SK-N-MC (cell line): ENCODE results near the gene GRK6.

Experiments
- DNase-seq: peaks from one replicate; pipeline ENCODE4 v3.0.0-alpha.2; 2011; ENCODE audit warnings: low read depth, low spot score
- H3K27ac ChIP-seq: fragments of 200-600 bp; sonication (generic); 2 replicates; pipeline ENCODE4 v1.5.1; 2016; ENCODE audit warnings: mixed run types
- H3K36me3 ChIP-seq: fragments of 200-600 bp; sonication (generic); 2 replicates; pipeline ENCODE4 v1.6.1; 2017; ENCODE audit warnings: antibody characterized with exemption, low read length, mixed read lengths; ENCODE audit not compliant: insufficient read depth
- H3K4me3 ChIP-seq: fragments of 200-600 bp; sonication (generic); 2 replicates; pipeline ENCODE4 v1.5.1; 2016
- H3K9ac ChIP-seq: fragments of 200-600 bp; sonication (generic); 2 replicates; pipeline ENCODE4 v1.8.0; 2017; ENCODE audit warnings: mixed run types, mixed read lengths; ENCODE audit not compliant: insufficient read length
- H3K9me3 ChIP-seq: fragments of 200-600 bp; sonication (generic); 2 replicates; pipeline ENCODE4 v1.6.1; 2017; ENCODE audit warnings: low read depth, mild to moderate bottlenecking, antibody characterized with exemption, low read length, moderate library complexity, mixed read lengths
- EZH2 ChIP-seq: fragments of 200-600 bp; sonication (generic); IDR thresholded peaks from one replicate; pipeline ENCODE4 v1.6.1; 2017; ENCODE audit warnings: antibody characterized with exemption
- FOXP2 ChIP-seq: optimal IDR thresholded peaks from 2 replicates; pipeline ENCODE3; 2011; ENCODE audit warnings: mild to moderate bottlenecking, moderate library complexity; ENCODE audit not compliant: insufficient read depth; ENCODE audit errors: extremely low read length, control extremely low read depth
- POLR2AphosphoS5 ChIP-seq: IDR thresholded peaks from 2 replicates; pipeline ENCODE4 v1.6.1; 2012; ENCODE audit warnings: mild to moderate bottlenecking, low read depth, low read length, borderline replicate concordance

Gene GRK6

DNA sequence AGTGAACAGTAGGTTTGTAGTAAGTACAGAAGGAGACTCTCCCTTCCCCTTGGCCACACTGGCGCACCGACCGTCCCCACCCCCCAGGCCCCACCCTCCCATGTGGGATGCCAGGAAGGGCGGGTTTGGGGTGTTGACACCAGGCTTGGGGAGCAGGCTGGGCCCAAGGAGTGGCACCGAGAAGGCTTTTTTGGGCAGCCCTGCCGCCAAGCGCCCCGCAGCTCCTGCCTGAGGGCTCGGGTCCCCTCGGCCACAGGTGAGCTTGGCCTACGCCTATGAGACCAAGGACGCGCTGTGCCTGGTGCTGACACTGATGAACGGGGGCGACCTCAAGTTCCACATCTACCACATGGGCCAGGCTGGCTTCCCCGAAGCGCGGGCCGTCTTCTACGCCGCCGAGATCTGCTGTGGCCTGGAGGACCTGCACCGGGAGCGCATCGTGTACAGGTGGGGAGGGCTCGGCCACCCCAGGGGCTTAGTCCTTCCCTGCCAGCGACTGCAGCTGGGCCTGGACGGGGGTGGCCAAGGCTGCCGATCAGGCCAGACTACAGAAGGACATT is 7.3 kb downstream of the GRK6 start:
- H3K9ac ChIP-seq, result no peak overlapping the region
- H3K9me3 ChIP-seq, result no peaks in the 10 kb centered on the region
- no peak for DNase-seq
- TF ChIP-seq FOXP2, result no peak
- TF ChIP-seq POLR2AphosphoS5, result no peak
- TF ChIP-seq EZH2, result no peak
- no peak overlapping the region for H3K27ac ChIP-seq
- H3K36me3 ChIP-seq, result peaks cover 6% of the 10 kb centered on the region; the same call in 1 of the 2 replicates
- H3K4me3 ChIP-seq, result no peak overlapping the region

DNA sequence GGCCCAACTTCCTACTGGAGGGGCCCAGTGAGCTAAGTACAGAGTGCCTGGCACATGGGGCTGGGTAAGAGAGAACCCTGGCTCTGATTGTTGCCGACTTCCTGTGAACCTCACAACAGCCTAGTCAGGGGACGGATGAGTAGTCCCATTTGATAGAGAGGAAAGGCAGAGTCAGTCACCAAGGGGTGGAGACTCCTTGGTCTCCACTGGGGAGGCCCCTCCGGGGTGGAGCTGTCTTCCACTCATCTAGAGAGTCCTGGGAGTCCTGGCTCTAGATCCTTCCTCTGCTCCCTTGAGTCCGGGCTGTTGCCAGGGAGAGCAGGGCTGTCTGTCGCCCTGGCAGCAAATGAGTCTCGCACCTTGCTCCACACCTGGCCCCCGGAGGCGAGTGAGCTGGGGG is 8.0 kb downstream of the GRK6 start:
- DNase-seq, result no peak
- Histone ChIP-seq H3K36me3 (peaks cover 6% of the 10 kb centered on the region; the same call in 1 of the 2 replicates), H3K9me3 (no peaks in the 10 kb centered on the region), H3K27ac (no peak overlapping the region), H3K9ac (no peak overlapping the region), H3K4me3 (no peak overlapping the region)
- TF ChIP-seq FOXP2 (no peak), EZH2 (no peak), POLR2AphosphoS5 (no peak)

DNA sequence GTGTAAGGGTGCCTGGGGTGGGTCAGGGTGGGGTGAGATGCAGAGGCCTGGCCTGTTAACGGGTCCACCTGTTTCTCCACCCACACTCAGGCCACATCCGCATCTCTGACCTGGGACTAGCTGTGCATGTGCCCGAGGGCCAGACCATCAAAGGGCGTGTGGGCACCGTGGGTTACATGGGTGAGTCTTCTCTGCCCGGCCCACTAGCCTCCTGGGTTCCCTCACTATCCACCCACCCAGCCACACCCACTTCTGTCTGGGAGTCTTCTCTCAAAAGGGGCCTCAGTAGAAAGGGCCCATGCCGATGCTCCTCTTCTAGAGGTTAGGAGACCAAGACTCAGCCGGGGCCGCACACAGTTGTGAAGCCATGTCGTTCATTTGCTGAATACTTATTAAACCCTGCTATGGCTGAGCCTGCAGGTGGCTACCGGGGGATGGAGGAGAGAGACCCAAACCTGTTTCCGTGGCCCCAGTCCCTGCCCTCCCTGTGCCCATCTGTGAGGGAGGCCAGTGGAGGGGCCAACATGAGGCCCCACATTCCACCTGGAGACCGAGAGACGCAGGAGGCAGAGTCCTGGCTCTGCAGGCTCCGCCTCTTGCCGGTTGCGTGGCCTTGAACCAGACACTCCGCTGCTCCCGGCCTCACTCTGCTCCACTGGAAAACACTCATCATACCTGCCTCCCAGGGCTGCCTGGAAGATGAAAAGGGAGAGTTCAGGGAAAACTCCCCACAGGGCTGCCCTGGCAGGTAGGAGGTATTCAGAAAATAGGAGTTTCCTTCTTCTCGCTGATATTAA is 8.7 kb downstream of the GRK6 start:
- TF ChIP-seq POLR2AphosphoS5 (no peak), EZH2 (no peak), FOXP2 (no peak)
- Histone ChIP-seq H3K9ac (no peak overlapping the region), H3K9me3 (no peaks in the 10 kb centered on the region), H3K4me3 (no peak overlapping the region), H3K27ac (no peak overlapping the region), H3K36me3 (peaks cover 6% of the 10 kb centered on the region; the same call in 1 of the 2 replicates)
- DNase-seq, result no peak

DNA sequence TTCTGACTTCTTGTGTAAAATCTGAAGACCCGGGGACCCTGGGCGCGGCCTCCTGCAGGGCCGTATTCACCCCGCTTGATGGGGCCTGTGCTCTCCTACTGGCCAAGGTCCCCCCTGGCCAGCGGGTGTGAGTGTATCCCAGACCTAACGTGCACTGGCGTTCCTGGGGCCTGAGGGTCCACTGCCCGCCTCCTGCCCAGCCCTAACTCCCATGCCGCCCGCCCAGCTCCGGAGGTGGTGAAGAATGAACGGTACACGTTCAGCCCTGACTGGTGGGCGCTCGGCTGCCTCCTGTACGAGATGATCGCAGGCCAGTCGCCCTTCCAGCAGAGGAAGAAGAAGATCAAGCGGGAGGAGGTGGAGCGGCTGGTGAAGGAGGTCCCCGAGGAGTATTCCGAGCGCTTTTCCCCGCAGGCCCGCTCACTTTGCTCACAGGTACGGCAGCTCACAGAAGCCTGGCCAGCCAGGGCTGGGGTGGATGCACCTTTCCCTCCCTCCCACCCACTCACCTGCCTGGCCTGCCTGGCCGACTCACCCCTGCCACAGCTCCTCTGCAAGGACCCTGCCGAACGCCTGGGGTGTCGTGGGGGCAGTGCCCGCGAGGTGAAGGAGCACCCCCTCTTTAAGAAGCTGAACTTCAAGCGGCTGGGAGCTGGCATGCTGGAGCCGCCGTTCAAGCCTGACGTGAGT is 9.5 kb downstream of the GRK6 start:
- Histone ChIP-seq H3K9me3 (no peaks in the 10 kb centered on the region), H3K36me3 (peaks cover 6% of the 10 kb centered on the region; the same call in 1 of the 2 replicates), H3K4me3 (no peak overlapping the region), H3K9ac (no peak overlapping the region), H3K27ac (no peak overlapping the region)
- TF ChIP-seq EZH2 (no peak), FOXP2 (no peak), POLR2AphosphoS5 (no peak)
- DNase-seq, result no peak

DNA sequence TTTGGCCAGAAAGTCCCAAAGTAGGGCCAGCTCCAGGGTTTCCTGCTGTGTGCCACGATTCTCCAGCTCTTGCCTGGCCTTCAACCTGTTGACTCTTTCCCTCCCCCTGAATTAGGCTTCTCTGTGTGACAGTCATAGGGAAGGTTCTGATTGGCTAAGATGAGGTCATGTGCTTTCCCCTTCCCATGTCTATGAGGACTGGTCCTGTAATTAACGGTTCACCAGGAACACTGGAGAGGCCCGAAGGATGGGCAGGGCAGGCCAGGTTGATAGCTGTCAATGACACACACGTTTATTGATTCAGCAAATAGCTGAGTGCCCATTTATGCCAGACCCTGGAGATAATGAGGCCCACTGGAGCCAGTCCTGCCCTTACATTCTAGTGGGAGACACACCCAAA is 11.1 kb downstream of the GRK6 start:
- Histone ChIP-seq H3K36me3 (peaks cover 6% of the 10 kb centered on the region; the same call in 1 of the 2 replicates), H3K9me3 (no peaks in the 10 kb centered on the region), H3K27ac (no peak overlapping the region), H3K9ac (no peak overlapping the region), H3K4me3 (no peak overlapping the region)
- DNase-seq, result no peak
- TF ChIP-seq POLR2AphosphoS5, result no peak
- TF ChIP-seq FOXP2, result no peak
- TF ChIP-seq EZH2, result no peak

DNA sequence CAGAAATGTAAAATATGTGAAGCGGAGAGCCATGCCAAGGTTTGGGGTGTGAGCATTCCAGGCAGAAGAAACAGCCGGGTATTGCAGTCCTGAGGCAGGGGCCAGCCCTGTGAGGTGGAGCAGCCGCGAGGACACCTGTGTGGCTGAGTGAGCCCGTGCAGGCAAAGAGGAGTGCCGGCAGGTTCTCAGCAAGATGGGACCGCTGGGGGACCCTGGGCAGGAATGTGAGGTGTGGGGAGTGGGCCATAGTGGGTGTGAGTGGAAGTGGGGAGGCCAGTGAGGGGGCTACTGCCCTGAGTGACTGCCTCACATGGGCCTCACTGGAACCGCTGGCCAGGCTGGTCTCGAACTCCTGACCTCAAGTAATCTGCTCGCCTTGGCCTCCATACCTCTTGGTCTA is 12.0 kb downstream of the GRK6 start:
- no peak overlapping the region for H3K9ac ChIP-seq
- H3K36me3 ChIP-seq, result peaks cover 6% of the 10 kb centered on the region; the same call in 1 of the 2 replicates
- H3K9me3 ChIP-seq, result no peaks in the 10 kb centered on the region
- no peak overlapping the region for H3K27ac ChIP-seq
- no peak for TF ChIP-seq POLR2AphosphoS5
- no peak for TF ChIP-seq EZH2
- no peak for TF ChIP-seq FOXP2
- no peak for DNase-seq
- H3K4me3 ChIP-seq, result no peak overlapping the region

DNA sequence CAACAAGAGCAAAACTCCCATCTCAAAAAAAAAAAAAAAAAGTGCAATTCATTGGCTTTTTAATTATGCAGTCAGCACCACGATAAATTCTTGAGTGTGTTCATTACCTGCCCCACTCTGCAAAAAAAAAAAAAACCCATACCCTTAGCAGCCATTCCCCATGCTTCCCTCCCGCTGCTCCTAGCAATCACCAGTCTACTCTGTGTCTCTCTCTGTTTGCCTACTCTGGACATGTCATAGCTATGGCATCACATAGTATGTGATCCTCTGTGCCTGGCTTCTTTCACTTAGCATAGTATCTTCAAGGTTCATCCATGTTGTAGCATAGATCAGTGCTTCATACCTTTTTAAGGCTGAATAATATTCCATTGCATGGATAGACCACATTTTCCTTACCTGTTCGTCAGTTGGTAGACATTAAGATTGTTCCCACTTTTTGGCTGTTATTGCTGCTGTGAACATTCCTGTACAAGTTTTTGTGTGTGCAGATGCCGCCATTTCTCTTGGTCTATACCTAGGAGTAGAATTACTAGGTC is 13.1 kb downstream of the GRK6 start:
- TF ChIP-seq POLR2AphosphoS5 (no peak), FOXP2 (no peak), EZH2 (no peak)
- H3K36me3 ChIP-seq, result no peaks in the 10 kb centered on the region; the same call in 1 of the 2 replicates
- no peak overlapping the region for H3K27ac ChIP-seq
- H3K4me3 ChIP-seq, result no peak overlapping the region
- no peaks in the 10 kb centered on the region for H3K9me3 ChIP-seq
- DNase-seq, result no peak
- H3K9ac ChIP-seq, result no peak overlapping the region

DNA sequence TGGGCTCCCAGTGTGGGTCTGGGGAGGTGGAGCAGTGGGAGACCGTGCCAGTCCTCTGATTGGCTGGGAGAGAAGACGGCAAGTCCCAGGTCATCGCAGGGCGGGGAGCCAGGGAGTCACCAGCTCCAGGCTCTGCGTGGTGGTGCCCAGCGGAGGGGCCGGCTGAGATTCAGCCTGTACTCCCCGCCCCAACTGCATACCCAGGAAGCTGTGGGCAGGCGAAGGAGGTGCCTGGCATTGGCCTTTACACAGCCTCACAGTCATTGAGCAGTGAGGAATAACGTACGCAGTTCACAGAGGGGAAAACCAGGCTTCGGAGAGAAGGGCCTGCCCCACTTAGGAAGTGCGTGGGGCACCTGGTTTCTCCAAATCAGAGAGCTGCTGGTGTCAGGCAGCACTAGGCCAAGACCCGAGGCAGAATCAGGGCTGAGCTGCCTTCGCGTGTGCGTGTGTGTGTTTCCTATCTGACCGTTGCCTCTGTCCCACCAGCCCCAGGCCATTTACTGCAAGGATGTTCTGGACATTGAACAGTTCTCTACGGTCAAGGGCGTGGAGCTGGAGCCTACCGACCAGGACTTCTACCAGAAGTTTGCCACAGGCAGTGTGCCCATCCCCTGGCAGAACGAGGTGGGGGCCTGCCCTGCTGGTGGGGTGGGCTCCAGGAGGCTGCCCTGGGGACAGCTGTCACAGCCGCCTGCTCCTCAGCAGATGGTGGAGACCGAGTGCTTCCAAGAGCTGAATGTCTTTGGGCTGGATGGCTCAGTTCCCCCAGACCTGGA is 13.9 kb downstream of the GRK6 start:
- Histone ChIP-seq H3K36me3 (no peaks in the 10 kb centered on the region; the same call in 1 of the 2 replicates), H3K27ac (no peak overlapping the region), H3K9me3 (no peaks in the 10 kb centered on the region), H3K4me3 (no peak overlapping the region), H3K9ac (no peak overlapping the region)
- TF ChIP-seq POLR2AphosphoS5 (no peak), FOXP2 (no peak), EZH2 (no peak)
- DNase-seq, result no peak
